ENCODE measurements around the gene IGF2BP2.

The IGF2BP2 gene

DNA sequence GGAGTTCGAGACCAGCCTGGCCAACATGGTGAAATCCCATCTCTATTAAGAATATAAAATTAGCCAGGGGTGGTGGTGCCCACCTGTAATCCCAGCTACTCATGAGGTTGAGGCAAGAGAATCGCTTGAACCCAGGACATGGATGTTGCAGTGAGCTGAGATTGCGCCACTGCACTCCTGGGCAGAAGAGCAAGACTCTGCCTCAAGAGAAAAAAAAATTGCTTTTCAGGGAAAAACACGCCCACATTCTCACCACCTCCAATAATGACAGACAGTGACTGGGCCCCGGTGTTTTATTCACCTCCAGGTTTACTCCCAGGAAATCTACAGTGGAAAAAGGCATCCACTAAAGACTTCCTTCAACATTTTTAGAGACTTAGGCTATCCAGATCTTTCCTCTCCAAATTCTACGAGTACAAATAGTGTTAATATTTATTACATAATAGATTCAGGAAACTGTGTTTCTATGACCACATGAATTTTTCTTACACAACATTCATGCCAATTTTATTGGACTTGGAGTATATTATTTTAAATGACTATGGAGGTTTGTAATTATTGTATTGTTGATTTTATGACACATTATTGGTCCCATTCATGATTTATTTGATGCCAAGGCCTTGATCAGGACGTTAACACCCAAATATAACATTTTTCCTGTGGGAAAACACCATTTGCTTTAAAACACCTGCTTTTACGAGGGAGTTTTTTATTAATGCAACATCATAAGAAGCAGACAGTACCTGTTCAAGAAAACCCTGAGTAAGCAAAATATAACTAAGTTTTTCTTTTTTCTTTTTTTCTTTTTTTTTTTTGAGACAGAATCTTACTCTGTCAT, 26.6 kb downstream of the IGF2BP2 start:
- TF ChIP-seq, protein P1, sequence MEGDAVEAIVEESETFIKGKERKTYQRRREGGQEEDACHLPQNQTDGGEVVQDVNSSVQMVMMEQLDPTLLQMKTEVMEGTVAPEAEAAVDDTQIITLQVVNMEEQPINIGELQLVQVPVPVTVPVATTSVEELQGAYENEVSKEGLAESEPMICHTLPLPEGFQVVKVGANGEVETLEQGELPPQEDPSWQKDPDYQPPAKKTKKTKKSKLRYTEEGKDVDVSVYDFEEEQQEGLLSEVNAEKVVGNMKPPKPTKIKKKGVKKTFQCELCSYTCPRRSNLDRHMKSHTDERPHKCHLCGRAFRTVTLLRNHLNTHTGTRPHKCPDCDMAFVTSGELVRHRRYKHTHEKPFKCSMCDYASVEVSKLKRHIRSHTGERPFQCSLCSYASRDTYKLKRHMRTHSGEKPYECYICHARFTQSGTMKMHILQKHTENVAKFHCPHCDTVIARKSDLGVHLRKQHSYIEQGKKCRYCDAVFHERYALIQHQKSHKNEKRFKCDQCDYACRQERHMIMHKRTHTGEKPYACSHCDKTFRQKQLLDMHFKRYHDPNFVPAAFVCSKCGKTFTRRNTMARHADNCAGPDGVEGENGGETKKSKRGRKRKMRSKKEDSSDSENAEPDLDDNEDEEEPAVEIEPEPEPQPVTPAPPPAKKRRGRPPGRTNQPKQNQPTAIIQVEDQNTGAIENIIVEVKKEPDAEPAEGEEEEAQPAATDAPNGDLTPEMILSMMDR (IDR thresholded peaks at IDR 0.05; ENCODE audit: low read depth, low read length) = no peak
- DNase-seq (ENCODE audit: extremely low read depth, low read depth) = no peak

- TF ChIP-seq, protein P1 (IDR thresholded peaks at IDR 0.05; ENCODE audit: low read depth, low read length) = no peak
- no peak for DNase-seq (ENCODE audit: extremely low read depth, low read depth)
Observed at GRCh38 chr3:185797108-185797881, 27.5 kb downstream of the IGF2BP2 start.

DNA sequence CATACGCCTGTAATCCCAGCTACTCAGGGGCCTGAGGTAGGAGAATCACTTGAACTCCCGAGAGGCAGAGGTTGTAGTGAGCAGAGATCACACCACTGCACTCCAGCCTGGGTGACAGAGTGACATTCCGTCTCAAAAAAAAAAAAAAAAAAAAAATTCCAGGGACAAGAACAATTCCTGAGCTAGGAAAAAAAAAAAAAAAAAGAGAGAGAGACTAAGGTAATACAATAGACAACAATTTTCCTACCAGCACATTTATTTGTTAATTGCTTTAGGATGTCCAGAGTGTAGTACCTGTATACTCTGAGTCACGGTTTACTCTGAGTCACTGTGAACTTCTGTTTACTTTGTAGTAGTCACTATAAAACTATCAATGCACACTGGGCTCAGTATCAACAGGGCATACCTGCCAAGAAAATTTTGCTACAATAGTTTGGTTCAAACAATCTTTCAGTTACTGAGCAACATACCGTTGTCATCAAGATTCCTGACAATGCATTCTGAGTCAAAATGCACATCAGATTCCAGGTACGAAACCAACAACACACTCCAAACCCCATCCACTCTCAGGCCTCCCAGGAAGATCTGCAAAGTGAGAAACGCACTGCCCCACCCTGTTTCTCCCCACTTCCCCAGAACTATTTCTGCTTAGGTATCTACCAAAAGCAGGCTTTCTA, 28.3 kb downstream of the IGF2BP2 start:
- DNase-seq (ENCODE audit: extremely low read depth, low read depth) = no peak
- TF ChIP-seq, protein P1 (IDR thresholded peaks at IDR 0.05; ENCODE audit: low read depth, low read length) = no peak

- TF ChIP-seq, protein P1 (IDR thresholded peaks at IDR 0.05; ENCODE audit: low read depth, low read length) = no peak
- no peak for DNase-seq (ENCODE audit: extremely low read depth, low read depth)
Observed at GRCh38 chr3:185793381-185793780, 31.5 kb downstream of the IGF2BP2 start.

- TF ChIP-seq, protein P1 (IDR thresholded peaks at IDR 0.05; ENCODE audit: low read depth, low read length) = no peak
- DNase-seq (ENCODE audit: extremely low read depth, low read depth) = no peak
Observed at GRCh38 chr3:185792955-185793354, 31.9 kb downstream of the IGF2BP2 start.

- TF ChIP-seq, protein P1 (IDR thresholded peaks at IDR 0.05; ENCODE audit: low read depth, low read length) = no peak
Observed at GRCh38 chr3:185789891-185790830, 34.7 kb downstream of the IGF2BP2 start.

More at GRCh38 chr3:185789891-185790830, 34.7 kb downstream of the IGF2BP2 start:
- DNase-seq (ENCODE audit: extremely low read depth, low read depth) = no peak

All from AG09319 (cell line).